Measurements from ENCODE around the gene PRH1.

The PRH1 gene

DNA sequence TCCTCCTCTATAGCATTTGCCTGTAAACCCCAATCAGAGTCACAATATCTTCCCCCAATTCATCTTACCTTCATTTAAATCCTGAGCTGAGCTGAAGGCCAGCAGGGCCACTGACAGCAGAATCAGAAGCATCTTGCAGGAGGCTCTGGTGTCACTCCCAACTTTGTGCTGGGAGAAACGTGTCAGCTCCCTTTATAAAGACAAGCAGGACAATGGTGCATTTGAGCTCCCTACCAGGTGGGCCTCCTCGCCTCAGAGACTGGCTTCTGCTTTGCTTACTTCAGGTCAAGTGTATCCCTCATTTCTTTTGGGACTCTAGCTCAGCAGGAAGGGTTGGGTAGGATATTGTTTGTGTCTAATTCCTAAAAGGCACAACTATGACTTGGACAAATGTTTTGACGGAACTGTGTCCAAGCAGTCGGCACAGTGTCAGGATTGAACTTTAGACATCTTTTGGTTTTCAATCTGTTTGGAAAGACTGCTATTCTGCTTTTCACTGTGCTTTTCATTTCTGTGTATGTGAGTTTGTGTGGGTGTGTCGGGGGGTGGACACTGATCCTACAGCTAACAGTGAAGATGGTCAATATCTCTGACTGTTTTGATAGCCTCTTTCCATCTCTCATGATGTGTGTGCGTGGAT, at the start of gene PRH1:
Gene PRH1 (minus strand): TSS at position 170 of the 640 bp plus-strand sequence. CDS start 38 bp downstream, at position 132.
- no peak for DNase-seq (ENCODE audit: low read depth in 4 of 4, low spot score in 1 of 4)

DNA sequence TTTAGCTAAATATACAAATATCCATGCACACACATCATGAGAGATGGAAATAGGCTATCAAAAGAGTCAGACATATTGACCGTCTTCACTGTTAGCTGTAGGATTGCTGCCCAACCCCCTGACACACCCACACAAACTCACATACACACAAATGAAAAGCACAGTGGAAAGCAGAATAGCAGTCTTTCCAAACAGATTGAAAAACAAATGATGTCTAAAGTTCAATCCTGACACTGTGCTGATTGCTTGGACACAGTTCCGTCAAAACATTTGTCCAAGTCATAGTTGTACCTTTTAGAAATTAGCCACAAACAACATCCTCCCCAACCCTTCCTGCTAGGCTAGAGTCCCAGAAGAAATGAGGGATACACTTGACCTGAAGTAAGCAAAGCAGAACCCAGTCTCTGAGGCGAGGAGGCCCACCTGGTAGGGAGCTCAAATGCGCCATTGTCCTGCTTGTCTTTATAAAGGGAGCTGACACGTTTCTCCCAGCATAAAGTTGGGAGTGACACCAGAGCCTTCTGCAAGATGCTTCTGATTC, 44.8 kb upstream of the PRH1 start, which contains the start of gene PRH2:
Gene PRH2 (plus strand): TSS at position 491 of the 541 bp plus-strand sequence. CDS start 38 bp downstream, at position 529.
- DNase-seq (ENCODE audit: low read depth in 4 of 4, low spot score in 1 of 4), result no peak

GRCh38 chr12:10926269-10926668, 42.2 kb upstream of the PRH1 start:
- DNase-seq (ENCODE audit: low read depth in 4 of 4, low spot score in 1 of 4), result no peak

DNA sequence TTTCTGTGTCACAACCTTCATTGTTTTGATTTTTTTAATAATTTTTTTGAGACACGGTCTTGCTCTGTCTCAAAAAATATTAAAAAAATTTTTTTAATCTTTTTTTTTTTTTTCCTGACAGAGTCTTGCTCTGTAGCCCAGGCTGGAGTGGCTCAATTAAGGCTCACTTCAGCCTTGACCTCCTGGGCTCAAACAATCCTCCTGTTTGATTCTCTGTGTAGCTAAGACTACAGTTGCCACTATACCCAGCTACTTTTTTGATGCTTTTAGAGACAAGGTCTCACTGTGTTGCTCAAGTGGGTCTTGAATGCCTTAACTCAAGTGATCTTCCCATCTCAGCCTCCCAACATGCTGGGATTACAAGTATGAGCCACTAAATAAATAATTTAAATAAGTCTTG, 35.8 kb upstream of the PRH1 start:
- DNase-seq (ENCODE audit: low read depth in 4 of 4, low spot score in 1 of 4), result no peak

DNA sequence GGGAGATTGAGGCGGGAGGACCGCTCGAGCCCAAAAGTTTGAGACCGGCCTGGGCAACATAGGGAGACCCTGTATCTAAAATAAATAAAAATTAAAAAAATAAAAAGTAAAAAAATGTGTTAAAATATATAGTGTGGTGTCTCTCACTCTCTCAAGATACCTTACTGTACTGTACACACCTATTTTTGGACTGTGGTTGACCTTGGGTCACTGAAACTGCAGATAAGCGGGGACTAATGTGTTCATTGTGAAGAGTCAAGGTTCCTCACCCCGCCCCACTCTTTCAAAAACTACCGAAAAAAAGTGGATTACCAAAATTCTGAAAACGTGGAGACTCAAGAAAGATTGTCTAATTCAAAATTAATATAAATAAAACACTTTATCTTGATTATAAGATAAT, 26.3 kb upstream of the PRH1 start:
- no peak for DNase-seq (ENCODE audit: low read depth in 4 of 4, low spot score in 1 of 4)

DNA sequence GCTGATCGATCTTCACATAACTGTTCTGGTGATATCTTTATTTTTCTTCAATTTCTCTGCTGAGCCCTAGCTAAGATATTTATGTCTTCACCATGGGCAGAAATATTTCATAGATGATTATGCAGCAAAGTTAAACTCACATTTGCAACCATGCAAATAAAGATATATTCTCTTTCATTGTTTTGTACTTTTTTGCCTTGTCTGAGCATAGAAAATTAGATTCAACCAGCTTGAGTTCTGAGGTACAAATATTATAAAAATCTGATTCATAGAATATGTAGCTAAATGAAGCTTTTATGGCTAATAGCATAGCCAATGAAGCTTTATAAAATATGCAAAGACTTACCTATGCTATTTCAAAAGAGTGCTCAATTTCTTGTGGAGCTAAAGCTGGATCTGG, 25.4 kb upstream of the PRH1 start, which contains the start of gene TAS2R13:
Gene TAS2R13 (minus strand): TSS at position 101 of the 400 bp plus-strand sequence. CDS start 264 bp downstream, outside the sequence.
- DNase-seq (ENCODE audit: low read depth in 4 of 4, low spot score in 1 of 4), result no peak

DNA sequence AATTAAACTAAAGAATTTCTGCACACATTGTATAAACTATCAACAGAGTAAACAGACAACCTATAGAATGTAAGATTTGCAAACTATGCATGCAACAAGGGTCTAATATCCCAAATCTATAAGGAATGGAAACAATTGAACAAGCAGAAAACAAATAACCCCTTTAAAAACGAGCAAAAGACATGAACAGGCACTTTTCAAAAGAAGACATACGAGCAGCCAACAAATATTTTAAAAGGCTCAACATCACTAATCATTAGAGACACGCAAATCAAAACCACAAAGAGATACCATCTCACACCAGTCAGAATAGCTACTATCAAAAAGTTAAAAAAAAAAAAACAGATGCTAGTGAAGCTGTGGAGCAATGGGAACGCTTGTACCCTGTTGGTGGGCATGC, 20.6 kb upstream of the PRH1 start:
- no peak for DNase-seq (ENCODE audit: low read depth in 4 of 4, low spot score in 1 of 4)

- no peak for DNase-seq (ENCODE audit: low read depth in 4 of 4, low spot score in 1 of 4)
These were observed 17.4 kb upstream of the PRH1 start for GRCh38 chr12:10901427-10901826.

- no peak for DNase-seq (ENCODE audit: low read depth in 4 of 4, low spot score in 1 of 4)
These were observed 16.9 kb upstream of the PRH1 start for GRCh38 chr12:10900972-10901371.

- no peak for DNase-seq (ENCODE audit: low read depth in 4 of 4, low spot score in 1 of 4)
These were observed 16.5 kb upstream of the PRH1 start for GRCh38 chr12:10900530-10900929.

DNA sequence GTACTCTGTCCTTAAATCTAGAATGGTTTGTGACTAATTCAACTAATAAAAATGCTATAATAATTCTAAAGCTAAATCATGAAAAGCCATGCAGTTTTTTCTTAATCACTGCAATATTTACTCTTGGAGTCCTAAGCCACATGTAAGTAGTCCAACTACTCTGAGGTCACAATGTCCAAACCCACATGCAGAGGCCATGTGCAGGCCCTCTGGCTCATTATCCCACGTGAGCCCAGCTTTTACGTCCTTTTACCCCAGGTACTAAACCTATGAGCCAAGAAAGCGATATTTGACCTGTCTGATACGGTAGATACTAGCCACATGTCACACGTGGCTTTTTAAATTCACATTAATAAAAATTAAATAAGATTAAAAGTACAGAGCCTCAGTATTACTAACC, 12.8 kb upstream of the PRH1 start:
- DNase-seq (ENCODE audit: low read depth in 4 of 4, low spot score in 1 of 4), result no peak

DNA sequence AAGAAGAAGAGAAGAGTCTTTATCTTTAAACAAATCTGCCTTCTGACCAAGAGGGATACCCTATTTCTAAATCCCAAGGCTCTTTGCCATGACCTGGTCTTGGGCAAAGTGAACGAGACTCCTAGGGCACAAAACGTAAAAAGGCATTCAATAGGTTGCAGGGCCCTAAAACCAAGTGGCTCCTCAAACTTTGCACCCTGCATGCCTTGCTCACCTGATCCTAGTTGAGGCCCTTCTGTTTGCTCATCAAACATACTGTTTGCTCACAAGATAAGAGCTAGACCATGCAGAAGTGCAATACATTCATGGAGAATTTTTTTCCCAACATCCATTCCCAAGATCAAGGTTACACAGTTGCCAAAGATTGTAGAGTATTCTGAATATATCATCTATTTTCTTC, 7.9 kb upstream of the PRH1 start:
- no peak for DNase-seq (ENCODE audit: low read depth in 4 of 4, low spot score in 1 of 4)

- no peak for DNase-seq (ENCODE audit: low read depth in 4 of 4, low spot score in 1 of 4)
These were observed 5.2 kb upstream of the PRH1 start for GRCh38 chr12:10889226-10889625.

DNA sequence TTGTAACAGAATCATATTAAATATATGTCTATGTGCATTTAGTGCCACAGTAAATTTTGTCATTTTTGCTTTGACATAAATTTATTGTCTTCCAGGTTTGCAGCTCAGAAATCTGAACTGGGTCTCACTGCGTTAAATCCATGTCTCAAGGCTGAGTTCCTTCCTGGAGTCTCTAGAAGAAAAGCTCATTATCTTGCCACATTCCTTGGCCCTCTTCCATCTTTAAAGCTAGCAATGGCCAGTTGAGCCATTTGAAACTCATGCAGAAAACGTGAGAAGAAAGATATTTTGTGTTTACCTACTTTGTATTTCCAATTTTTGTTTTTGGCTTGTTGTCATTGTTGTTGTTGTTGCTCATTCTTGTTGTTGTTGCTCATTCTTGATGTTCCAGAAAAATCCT, 10.7 kb downstream of the PRH1 start:
- no peak for DNase-seq (ENCODE audit: low read depth in 4 of 4, low spot score in 1 of 4)

- DNase-seq (ENCODE audit: low read depth in 4 of 4, low spot score in 1 of 4), result no peak
These were observed 16.7 kb downstream of the PRH1 start for GRCh38 chr12:10867381-10867780.

DNA sequence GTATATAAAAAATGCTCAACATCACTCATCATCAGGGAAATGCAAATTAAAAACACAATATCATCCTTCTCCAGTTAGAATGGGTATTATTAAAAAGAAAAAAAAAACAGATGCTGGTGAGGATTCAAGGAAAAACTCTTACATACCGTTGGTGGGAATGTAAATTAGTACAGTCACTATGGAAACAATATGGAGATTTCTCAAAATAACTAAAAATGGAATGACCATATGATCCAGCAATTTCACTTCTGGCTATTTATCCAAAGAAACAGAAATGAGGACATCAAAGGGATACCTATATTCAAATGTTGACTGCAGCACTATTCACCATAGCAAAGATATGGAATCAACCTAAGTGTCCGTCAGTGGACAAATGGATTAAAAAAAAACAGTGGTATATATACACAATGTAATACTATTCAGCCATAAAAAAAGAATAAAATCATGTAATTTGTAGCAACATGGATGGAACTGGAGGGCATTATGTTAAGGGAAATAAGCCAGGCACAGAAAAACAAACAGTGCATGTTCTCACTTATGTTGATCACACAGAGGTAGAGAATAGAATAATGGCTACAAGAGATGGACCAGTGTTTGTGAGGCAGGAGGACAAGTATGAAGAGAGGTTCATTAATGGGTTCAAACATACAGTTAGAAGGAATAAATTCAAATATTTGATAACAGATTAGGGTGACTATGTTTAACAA, 20.4 kb downstream of the PRH1 start:
- DNase-seq (ENCODE audit: low read depth in 4 of 4, low spot score in 1 of 4), result no peak

- DNase-seq (ENCODE audit: low read depth in 4 of 4, low spot score in 1 of 4), result no peak
These were observed 22.7 kb downstream of the PRH1 start for GRCh38 chr12:10861366-10861765.

DNA sequence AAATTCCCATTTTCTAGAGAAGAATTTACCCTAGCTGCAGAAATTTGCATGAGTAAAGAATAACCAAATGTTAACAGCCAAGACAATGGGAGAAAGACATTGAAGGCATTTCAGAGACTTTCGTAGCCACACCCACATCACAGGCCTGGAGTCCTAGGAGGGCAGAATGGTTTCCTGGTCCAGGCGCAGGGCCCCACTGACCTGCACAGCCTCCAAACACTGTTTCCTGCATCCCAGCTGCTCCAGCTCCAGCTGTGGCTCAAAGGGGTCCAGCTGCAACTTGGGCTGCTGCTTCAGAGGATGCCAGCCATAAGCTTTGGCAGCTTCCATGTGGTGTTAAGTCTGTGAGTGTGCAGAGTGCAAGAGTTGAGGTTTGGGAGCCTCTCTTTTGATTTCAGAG, 28.2 kb downstream of the PRH1 start:
- no peak for DNase-seq (ENCODE audit: low read depth in 4 of 4, low spot score in 1 of 4)

DNA sequence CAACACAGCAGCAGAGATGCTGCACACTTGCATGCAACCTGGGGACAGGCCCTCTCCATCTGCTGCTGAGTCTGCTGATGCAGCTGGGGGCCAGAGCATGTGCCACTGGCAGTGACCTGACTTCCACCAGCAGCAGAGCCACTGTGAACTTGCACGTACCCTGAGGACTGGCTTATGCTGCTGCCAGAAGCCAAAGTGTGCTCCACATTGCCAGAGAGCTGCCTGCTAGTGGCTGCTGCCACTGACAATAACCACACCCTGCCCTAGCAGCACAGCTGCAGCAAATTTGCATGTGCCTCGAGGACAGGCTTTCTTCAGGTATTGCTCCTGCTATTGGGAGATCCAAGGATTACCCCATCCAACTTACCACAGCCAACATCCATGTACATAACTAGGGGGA, 30.3 kb downstream of the PRH1 start:
- no peak for DNase-seq (ENCODE audit: low read depth in 4 of 4, low spot score in 1 of 4)

DNA sequence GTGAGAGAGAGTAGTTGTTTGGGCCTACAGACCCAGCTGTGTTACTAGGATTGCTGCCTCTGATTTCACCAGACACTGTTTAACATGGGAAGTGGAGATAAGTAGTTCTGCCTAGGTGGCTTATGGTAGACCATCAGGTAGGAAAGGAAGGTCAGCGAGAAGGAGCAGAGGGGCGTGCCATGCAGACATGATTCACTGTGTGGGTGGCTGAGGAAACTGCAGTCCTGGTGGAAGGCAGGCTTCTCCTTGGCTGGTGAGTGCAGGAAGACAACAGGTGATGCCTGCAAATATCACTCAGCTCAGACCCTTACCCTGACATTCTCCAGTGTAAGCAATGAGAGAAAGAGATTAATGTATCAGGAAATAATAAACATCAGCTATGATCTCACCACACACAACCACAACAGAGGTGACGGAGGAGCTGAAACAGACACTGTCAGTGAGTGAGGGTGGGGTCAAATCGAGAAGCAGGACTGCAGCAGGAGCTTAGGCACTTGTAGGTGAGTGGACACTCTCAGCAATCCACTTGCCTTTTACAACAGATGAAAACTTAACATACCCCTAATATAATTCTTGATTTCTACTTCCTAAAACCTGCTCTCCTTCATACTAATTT, 32.7 kb downstream of the PRH1 start:
- DNase-seq (ENCODE audit: low read depth in 4 of 4, low spot score in 1 of 4), result no peak

DNA sequence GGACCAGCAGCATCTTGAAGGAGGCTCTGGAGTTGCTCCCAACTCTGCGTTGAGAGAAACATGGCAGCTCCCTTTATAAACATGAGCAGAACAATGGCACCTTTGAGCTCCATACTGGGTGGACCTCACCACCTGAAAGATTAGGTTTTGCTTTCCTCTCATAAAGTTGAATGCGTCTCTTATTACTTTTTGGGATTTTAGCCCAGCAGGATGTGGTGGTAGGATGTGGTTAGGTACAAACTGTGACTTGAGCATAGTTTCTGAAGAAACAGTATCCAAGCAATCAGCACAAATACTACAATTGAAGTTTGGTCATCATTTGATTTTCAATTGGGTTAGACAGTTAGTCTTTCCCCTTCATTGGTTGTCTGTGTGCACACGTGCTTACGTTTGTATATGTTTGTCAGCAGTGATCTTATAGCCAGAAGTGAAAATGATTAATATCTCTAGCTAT, 34.6 kb downstream of the PRH1 start, which contains the start of gene PRR4:
Gene PRR4 (minus strand): TSS at position 51 of the 454 bp plus-strand sequence. CDS start 38 bp downstream, at position 13.
- no peak for DNase-seq (ENCODE audit: low read depth in 4 of 4, low spot score in 1 of 4)

DNA sequence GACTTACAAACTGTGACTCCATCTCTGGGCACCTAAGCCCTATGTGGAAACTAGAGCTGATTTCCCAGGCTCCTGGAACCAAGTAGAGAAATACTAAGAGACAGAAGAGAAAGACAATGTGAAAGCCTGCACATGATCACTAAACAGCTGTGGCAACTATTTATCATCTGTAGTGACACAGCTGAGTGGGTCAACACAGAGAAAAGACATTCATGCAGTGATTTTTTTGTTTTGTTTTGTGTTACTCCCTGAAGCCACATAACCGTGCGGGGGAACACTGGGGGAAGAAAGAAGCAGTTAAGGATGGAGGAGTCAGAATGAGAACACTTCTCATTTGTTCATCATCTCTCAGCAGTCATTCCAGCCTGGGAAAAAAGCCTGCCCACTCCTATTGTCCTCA, 36.3 kb downstream of the PRH1 start:
- DNase-seq (ENCODE audit: low read depth in 4 of 4, low spot score in 1 of 4), result no peak
